ENCODE results near the gene SHISA4.

DNA sequence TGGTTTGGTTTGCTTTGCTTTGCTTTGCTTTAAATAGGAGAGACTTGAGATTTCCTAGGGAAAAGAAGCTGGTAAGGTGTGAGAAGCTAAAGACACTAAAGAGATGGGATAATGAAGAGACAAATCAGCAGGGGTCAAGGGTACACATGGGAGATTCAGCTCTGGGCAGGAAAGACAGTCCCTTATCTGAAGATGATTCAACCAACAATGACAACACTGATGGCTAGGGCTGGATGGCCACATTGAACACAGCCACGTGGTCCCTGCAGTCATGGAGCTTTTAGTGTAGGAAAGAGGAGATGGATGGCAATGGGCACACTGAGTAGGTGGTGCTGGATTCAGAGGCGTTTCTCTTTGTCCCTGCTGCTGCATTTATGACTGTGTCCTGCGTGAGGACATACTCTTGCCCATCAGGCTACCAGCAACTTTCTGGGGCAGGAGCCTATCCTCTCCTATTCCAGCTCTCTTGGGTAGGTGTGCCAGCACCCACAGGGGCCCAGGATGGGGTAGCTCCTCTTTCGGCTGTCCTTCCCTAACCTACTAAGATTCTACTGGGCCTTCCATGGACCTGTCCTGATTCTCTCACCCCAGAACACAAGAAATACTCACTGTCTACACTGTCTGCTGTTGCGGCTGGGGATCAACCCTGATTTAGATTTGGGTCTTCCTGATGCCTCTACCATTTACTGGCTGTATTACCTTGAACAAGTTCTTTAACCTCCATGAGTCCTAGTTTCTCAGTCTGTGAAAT is 1.4 kb upstream of the SHISA4 start:
- TF ChIP-seq, protein P1, sequence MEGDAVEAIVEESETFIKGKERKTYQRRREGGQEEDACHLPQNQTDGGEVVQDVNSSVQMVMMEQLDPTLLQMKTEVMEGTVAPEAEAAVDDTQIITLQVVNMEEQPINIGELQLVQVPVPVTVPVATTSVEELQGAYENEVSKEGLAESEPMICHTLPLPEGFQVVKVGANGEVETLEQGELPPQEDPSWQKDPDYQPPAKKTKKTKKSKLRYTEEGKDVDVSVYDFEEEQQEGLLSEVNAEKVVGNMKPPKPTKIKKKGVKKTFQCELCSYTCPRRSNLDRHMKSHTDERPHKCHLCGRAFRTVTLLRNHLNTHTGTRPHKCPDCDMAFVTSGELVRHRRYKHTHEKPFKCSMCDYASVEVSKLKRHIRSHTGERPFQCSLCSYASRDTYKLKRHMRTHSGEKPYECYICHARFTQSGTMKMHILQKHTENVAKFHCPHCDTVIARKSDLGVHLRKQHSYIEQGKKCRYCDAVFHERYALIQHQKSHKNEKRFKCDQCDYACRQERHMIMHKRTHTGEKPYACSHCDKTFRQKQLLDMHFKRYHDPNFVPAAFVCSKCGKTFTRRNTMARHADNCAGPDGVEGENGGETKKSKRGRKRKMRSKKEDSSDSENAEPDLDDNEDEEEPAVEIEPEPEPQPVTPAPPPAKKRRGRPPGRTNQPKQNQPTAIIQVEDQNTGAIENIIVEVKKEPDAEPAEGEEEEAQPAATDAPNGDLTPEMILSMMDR (conservative IDR thresholded peaks at IDR 0.05; ENCODE audit: low read depth, low read length) = no peak
- no peak for TF ChIP-seq EZH2 (IDR thresholded peaks at IDR 0.05; ENCODE audit: low read length, unreplicated experiment)

Data from PC-3 (cell line).